Measurements from ENCODE around the gene FAM171A1.
"Not testable (repeated sequence)": the region's sequence is repeated elsewhere in the genome, so short reads cannot be mapped to it uniquely, and the experiment has no call there.

Gene FAM171A1

GRCh38 chr10:15321431-15322341, 49.4 kb downstream of the FAM171A1 start:
- no peak overlapping the region for H3K4me3 ChIP-seq (ENCODE audit: low read depth, low read length)

GRCh38 chr10:15320522-15321203, 50.4 kb downstream of the FAM171A1 start:
- no peak overlapping the region for H3K4me3 ChIP-seq (ENCODE audit: low read depth, low read length)

GRCh38 chr10:15320118-15320517, 51.0 kb downstream of the FAM171A1 start:
- H3K4me3 ChIP-seq (ENCODE audit: low read depth, low read length) = no peak overlapping the region

GRCh38 chr10:15316871-15317464, 54.1 kb downstream of the FAM171A1 start:
- no peak overlapping the region for H3K4me3 ChIP-seq (ENCODE audit: low read depth, low read length)

GRCh38 chr10:15316145-15316544, 54.9 kb downstream of the FAM171A1 start:
- H3K4me3 ChIP-seq (ENCODE audit: low read depth, low read length) = no peak overlapping the region

- no peak overlapping the region for H3K4me3 ChIP-seq (ENCODE audit: low read depth, low read length)
Measured at GRCh38 chr10:15315286-15315685, 55.8 kb downstream of the FAM171A1 start.

GRCh38 chr10:15314482-15315045, 56.5 kb downstream of the FAM171A1 start:
- H3K4me3 ChIP-seq (ENCODE audit: low read depth, low read length) = no peak overlapping the region

GRCh38 chr10:15313843-15314242, 57.2 kb downstream of the FAM171A1 start:
- H3K4me3 ChIP-seq (ENCODE audit: low read depth, low read length) = no peak overlapping the region

GRCh38 chr10:15313047-15313446, 58.0 kb downstream of the FAM171A1 start:
- no peak overlapping the region for H3K4me3 ChIP-seq (ENCODE audit: low read depth, low read length)

GRCh38 chr10:15311569-15312280, 59.4 kb downstream of the FAM171A1 start:
- H3K4me3 ChIP-seq (ENCODE audit: low read depth, low read length) = no peak overlapping the region

GRCh38 chr10:15310776-15311568, 60.1 kb downstream of the FAM171A1 start:
- H3K4me3 ChIP-seq (ENCODE audit: low read depth, low read length) = no peak overlapping the region

GRCh38 chr10:15309221-15309620, 61.9 kb downstream of the FAM171A1 start:
- H3K4me3 ChIP-seq (ENCODE audit: low read depth, low read length) = no peak overlapping the region

GRCh38 chr10:15306735-15307280, 64.3 kb downstream of the FAM171A1 start:
- H3K4me3 ChIP-seq (ENCODE audit: low read depth, low read length) = no peak overlapping the region

- H3K4me3 ChIP-seq (ENCODE audit: low read depth, low read length) = no peak overlapping the region
Measured at GRCh38 chr10:15305634-15306033, 65.5 kb downstream of the FAM171A1 start.

- H3K4me3 ChIP-seq (ENCODE audit: low read depth, low read length) = no peak overlapping the region
Measured at GRCh38 chr10:15305161-15305560, 65.9 kb downstream of the FAM171A1 start.

GRCh38 chr10:15302188-15302956, 68.7 kb downstream of the FAM171A1 start:
- not testable (repeated sequence) for H3K4me3 ChIP-seq (ENCODE audit: low read depth, low read length)

GRCh38 chr10:15300697-15301096, 70.4 kb downstream of the FAM171A1 start:
- H3K4me3 ChIP-seq (ENCODE audit: low read depth, low read length) = no peak overlapping the region

GRCh38 chr10:15300145-15300544, 70.9 kb downstream of the FAM171A1 start:
- H3K4me3 ChIP-seq (ENCODE audit: low read depth, low read length) = no peak overlapping the region

- H3K4me3 ChIP-seq (ENCODE audit: low read depth, low read length) = no peak overlapping the region
Measured at GRCh38 chr10:15296701-15297100, 74.4 kb downstream of the FAM171A1 start.

All from iPS-11a (cell line).